ENCODE data around the gene NMT1.

The NMT1 gene

GRCh38 chr17:45060797-45061605, at the start of gene NMT1:
Gene NMT1, plus strand, starts transcription at chr17:45061317. Its CDS starts 13 bp downstream, at chr17:45061330.
- DNase-seq (ENCODE audit: low spot score), result peak; percentile 99

- DNase-seq (ENCODE audit: low spot score), result no peak
Observed at GRCh38 chr17:45011767-45012166, 49.4 kb upstream of the NMT1 start.

- DNase-seq (ENCODE audit: low spot score), result peak; percentile 21
Observed at GRCh38 chr17:45013021-45013997, 47.8 kb upstream of the NMT1 start.

GRCh38 chr17:45016237-45016636, 44.9 kb upstream of the NMT1 start:
- DNase-seq (ENCODE audit: low spot score), result no peak

- DNase-seq (ENCODE audit: low spot score), result no peak
Observed at GRCh38 chr17:45016823-45017222, 44.3 kb upstream of the NMT1 start.

GRCh38 chr17:45018514-45018847, 42.6 kb upstream of the NMT1 start:
- no peak for DNase-seq (ENCODE audit: low spot score)

GRCh38 chr17:45018848-45019711, 42.0 kb upstream of the NMT1 start:
- DNase-seq (ENCODE audit: low spot score), result peak; percentile 44

GRCh38 chr17:45020354-45021138, 40.6 kb upstream of the NMT1 start:
- no peak for DNase-seq (ENCODE audit: low spot score)

- no peak for DNase-seq (ENCODE audit: low spot score)
Observed at GRCh38 chr17:45021607-45022287, 39.4 kb upstream of the NMT1 start.

- DNase-seq (ENCODE audit: low spot score), result no peak
Observed at GRCh38 chr17:45022288-45022648, 38.8 kb upstream of the NMT1 start.

- DNase-seq (ENCODE audit: low spot score), result no peak
Observed at GRCh38 chr17:45022655-45023339, 38.3 kb upstream of the NMT1 start.

- no peak for DNase-seq (ENCODE audit: low spot score)
Observed at GRCh38 chr17:45029096-45029495, 32.0 kb upstream of the NMT1 start.

- no peak for DNase-seq (ENCODE audit: low spot score)
Observed at GRCh38 chr17:45029758-45030423, 31.2 kb upstream of the NMT1 start.

- no peak for DNase-seq (ENCODE audit: low spot score)
Observed at GRCh38 chr17:45030733-45031132, 30.4 kb upstream of the NMT1 start.

GRCh38 chr17:45031231-45032173, 29.6 kb upstream of the NMT1 start:
- DNase-seq (ENCODE audit: low spot score), result no peak

- no peak for DNase-seq (ENCODE audit: low spot score)
Observed at GRCh38 chr17:45032174-45032541, 29.0 kb upstream of the NMT1 start.

GRCh38 chr17:45034599-45034998, 26.5 kb upstream of the NMT1 start:
- no peak for DNase-seq (ENCODE audit: low spot score)

GRCh38 chr17:45035848-45036247, 25.3 kb upstream of the NMT1 start:
- DNase-seq (ENCODE audit: low spot score), result no peak

Measured in Ammon's horn (tissue), 1 donor.